Measurements from ENCODE around the gene UCK1.

DNA sequence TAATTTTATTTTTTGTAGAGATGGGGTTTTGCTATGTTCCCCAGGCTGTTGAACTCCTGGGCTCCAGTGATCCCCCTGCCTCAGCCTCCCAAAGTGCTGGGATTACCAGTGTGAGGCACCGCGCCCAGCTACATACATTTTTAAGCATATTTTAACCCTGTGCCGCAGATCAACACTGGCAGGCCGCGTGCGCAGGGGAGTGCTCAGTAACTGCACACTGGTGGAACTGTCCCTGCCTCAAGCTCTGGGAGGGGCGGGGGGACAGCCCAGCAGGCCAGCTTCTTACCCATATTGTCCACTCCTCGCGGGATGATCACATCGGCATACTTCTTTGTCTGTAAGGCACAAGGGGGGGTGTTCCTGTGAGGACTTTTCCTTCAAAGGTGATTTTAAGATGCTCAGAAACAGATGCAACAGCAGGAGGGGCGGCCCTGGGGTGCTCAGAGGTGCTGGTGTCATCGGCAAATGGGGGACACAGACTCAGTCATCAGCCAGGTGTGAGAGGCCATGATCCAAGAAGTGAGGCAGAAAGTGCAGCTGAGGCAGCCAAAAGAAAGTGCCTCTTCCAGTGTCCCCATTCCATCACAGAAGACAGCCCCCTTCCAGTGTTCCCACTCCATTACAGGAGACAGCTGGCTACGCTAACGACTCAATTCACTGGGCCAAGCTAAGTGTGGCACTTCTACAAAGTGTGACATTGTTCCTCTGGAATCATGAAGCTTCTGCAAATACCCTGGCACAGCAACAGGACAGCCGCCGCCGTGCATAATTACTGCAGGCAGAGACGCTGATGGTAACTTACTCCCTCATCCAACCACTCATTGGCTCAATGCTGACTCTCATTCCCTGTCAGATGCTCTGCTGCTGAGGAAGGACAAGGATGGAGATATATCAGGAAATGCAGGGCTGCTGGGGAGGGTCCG lies 5.2 kb downstream of the UCK1 start:
- TF ChIP-seq, protein P1, sequence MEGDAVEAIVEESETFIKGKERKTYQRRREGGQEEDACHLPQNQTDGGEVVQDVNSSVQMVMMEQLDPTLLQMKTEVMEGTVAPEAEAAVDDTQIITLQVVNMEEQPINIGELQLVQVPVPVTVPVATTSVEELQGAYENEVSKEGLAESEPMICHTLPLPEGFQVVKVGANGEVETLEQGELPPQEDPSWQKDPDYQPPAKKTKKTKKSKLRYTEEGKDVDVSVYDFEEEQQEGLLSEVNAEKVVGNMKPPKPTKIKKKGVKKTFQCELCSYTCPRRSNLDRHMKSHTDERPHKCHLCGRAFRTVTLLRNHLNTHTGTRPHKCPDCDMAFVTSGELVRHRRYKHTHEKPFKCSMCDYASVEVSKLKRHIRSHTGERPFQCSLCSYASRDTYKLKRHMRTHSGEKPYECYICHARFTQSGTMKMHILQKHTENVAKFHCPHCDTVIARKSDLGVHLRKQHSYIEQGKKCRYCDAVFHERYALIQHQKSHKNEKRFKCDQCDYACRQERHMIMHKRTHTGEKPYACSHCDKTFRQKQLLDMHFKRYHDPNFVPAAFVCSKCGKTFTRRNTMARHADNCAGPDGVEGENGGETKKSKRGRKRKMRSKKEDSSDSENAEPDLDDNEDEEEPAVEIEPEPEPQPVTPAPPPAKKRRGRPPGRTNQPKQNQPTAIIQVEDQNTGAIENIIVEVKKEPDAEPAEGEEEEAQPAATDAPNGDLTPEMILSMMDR (IDR thresholded peaks at IDR 0.05; ENCODE audit: borderline replicate concordance, extremely low read depth, low read length, poor library complexity, severe bottlenecking), result no peak
- no peak for TF ChIP-seq EZH2 (IDR thresholded peaks at IDR 0.05; ENCODE audit: borderline replicate concordance, low read depth, low read length, severe bottlenecking)
